Smooth muscle cell of the umbilical artery (primary cell): ENCODE measurements around the gene SPACA9. TPM values are rescaled to one million over a fixed set of nuclear protein-coding genes. Genes with fewer than 3 reads are reported as not detected.

Source experiments
- total RNA-seq: library from RNA; depleted of rRNA; stranded (reverse); fragments of >200 nt; gene quantifications from 2 replicates; pipeline ENCODE4 v1.2.3, GENCODE V29; 2014

SPACA9 gene
- total RNA-seq: 2.4 and 2.5 TPM in 2 replicates

GRCh38 chr9:132878695-132879456 is at the start of gene SPACA9:
Gene SPACA9 (plus strand): TSS chr9:132878898. CDS start chr9:132883948, 5,050 bp downstream.

DNA sequence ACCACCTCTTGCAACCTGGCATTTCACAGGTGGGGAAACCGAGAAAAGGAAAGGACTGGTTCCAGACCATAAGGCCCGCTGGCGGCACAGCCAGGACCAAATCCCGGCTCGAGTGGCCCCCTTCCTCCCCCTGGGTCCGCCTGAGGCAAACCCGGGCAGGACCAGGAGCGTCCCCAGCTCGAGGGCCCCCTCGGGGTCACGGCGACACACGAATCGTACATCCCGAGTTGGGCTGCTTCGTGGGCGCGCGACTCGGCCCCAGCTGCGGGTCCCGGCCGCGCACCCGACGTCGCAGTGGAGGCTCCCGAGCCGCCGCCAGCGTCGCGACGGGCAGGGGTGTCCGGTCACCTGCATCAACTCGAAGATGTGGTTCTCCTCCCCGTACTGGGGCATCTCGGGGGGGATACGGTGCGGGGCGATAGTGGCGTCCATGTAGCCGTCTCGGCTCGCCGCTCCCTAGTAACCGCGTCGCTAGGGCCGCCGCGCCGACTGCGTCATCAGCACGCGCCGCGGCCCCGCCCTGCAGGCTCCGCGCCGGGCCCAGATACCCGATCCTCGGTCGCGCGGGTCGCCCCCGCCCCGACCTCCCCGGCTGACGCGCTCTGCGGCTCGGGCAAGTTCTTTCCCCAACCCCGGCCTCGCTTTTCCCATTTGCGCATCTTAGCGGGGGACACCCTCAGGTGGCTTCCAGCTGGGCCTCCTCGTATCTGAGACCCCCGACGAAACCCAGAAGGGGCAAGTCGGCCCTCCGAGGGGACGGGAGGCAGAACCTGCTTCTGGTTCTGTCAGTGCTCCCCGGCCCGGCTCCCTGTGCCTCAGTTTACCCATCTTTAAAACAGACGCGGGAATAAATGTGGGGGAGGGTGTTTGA is 639 bp upstream of the SPACA9 start, which contains the start of gene AK8:
Gene AK8 (minus strand): TSS at position 461 of the 871 bp plus-strand sequence. CDS start 29 bp downstream, at position 432.

Other genes starting within 250 kb of the SPACA9 start
- 13.4 and 20.5 TPM in 2 replicates for gene DDX31, start 208.9 kb upstream of the SPACA9 start, total RNA-seq
- gene GTF3C4, start 208.4 kb upstream of the SPACA9 start, total RNA-seq: 11.0 and 15.6 TPM in 2 replicates
- under 0.01 and 0.14 TPM in 2 replicates for gene AK8, start 614 bp upstream of the SPACA9 start, total RNA-seq
- gene TSC1, start 65.7 kb downstream of the SPACA9 start, total RNA-seq: 42.2 and 45.6 TPM in 2 replicates
- gene GFI1B, start 99.8 kb downstream of the SPACA9 start, total RNA-seq: 0.05 TPM in 1 of 2 replicates, not detected in the other
- gene GTF3C5, start 152.1 kb downstream of the SPACA9 start, total RNA-seq: 24.9 and 30.1 TPM in 2 replicates
- gene CEL, start 183.1 kb downstream of the SPACA9 start, total RNA-seq: 0.30 and 0.46 TPM in 2 replicates
- 24.9 and 40.5 TPM in 2 replicates for gene RALGDS, start 242.3 kb downstream of the SPACA9 start, total RNA-seq